SK-N-SH treated with all-trans-retinoic acid at 6 μM for 48 hours (cell line): Measurements from ENCODE around the gene HEPN1.

Experiments
- ARNTL ChIP-seq: fragments of 450-650 bp; formaldehyde crosslinking; IDR thresholded peaks from 2 replicates; pipeline ENCODE4 v1.5.0; 2020; ENCODE audit warnings: low read depth, mild to moderate bottlenecking, moderate library complexity, borderline replicate concordance
- ESRRG ChIP-seq: fragments of 250-450 bp; sonication (Bioruptor Pico); IDR thresholded peaks from 2 replicates; pipeline ENCODE4 v1.6.1; 2021; ENCODE audit warnings: mild to moderate bottlenecking
- ZFP3 ChIP-seq: fragments of 250-450 bp; sonication (Bioruptor Pico); IDR thresholded peaks from 2 replicates; pipeline ENCODE4 v1.5.0; 2020; ENCODE audit warnings: mild to moderate bottlenecking, moderate library complexity
- ZFP30 ChIP-seq: fragments of 450-650 bp; formaldehyde crosslinking; IDR thresholded peaks from 2 replicates; pipeline ENCODE4 v1.5.0; 2022; ENCODE audit warnings: mild to moderate bottlenecking, moderate library complexity
- ZNF70 ChIP-seq: fragments of 450-650 bp; formaldehyde crosslinking; IDR thresholded peaks from 2 replicates; pipeline ENCODE4 v1.5.0; 2020; ENCODE audit warnings: mild to moderate bottlenecking, moderate library complexity
- TF ChIP-seq, protein P1 (sequence below): fragments of 250-450 bp; sonication (Bioruptor Pico); IDR thresholded peaks from 2 replicates; pipeline ENCODE4 v1.5.0; 2020; ENCODE audit warnings: mild to moderate bottlenecking, moderate library complexity

DNA sequence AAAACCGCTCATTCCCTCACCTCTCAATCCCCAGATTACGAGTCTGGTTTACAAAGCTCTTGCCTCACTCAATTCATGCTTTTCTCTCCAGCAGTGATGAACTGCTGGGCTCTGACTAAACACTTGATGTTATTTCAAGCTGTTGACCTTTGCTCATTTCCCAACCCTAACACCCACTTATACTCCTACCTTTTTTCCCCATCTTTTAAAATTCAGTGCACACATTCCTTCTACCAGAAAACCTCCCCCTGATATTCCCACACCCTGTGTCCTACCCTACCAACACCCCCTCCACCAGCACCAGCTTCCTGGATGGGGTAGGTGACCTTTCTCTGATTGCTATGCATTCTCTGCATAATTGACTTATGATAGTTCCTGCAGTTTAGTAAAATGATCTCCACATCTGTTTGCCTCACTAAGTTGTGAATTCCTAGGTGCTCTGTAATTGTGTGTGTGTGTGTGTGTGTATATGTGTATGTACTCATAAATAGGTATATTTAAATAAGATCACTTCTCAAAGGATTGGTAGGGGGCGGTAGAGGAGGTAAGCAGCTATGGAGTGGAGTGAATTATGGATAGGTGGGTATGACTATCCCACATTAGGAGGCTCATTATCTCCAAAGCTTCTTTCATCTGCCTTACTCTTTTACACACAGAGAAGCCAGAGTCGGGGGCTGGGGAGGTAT lies 16.0 kb downstream of the HEPN1 start:
- TF ChIP-seq, protein P1, sequence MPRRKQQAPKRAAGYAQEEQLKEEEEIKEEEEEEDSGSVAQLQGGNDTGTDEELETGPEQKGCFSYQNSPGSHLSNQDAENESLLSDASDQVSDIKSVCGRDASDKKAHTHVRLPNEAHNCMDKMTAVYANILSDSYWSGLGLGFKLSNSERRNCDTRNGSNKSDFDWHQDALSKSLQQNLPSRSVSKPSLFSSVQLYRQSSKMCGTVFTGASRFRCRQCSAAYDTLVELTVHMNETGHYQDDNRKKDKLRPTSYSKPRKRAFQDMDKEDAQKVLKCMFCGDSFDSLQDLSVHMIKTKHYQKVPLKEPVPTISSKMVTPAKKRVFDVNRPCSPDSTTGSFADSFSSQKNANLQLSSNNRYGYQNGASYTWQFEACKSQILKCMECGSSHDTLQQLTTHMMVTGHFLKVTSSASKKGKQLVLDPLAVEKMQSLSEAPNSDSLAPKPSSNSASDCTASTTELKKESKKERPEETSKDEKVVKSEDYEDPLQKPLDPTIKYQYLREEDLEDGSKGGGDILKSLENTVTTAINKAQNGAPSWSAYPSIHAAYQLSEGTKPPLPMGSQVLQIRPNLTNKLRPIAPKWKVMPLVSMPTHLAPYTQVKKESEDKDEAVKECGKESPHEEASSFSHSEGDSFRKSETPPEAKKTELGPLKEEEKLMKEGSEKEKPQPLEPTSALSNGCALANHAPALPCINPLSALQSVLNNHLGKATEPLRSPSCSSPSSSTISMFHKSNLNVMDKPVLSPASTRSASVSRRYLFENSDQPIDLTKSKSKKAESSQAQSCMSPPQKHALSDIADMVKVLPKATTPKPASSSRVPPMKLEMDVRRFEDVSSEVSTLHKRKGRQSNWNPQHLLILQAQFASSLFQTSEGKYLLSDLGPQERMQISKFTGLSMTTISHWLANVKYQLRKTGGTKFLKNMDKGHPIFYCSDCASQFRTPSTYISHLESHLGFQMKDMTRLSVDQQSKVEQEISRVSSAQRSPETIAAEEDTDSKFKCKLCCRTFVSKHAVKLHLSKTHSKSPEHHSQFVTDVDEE (CRISPR knock-in tag) = no peak
- no peak for TF ChIP-seq ZFP30 (CRISPR knock-in tag)
- no peak for TF ChIP-seq ZNF70 (CRISPR knock-in tag)
- TF ChIP-seq ZFP3 (CRISPR knock-in tag) = no peak
- TF ChIP-seq ESRRG = no peak
- TF ChIP-seq ARNTL (CRISPR knock-in tag) = no peak
